ENCODE data around the gene PCDH9. TPM values are rescaled to one million over a fixed set of nuclear protein-coding genes. Genes with fewer than 3 reads are reported as not detected.

Gene PCDH9
- total RNA-seq, 1 donor from 2014 or later = 10.4 TPM

DNA sequence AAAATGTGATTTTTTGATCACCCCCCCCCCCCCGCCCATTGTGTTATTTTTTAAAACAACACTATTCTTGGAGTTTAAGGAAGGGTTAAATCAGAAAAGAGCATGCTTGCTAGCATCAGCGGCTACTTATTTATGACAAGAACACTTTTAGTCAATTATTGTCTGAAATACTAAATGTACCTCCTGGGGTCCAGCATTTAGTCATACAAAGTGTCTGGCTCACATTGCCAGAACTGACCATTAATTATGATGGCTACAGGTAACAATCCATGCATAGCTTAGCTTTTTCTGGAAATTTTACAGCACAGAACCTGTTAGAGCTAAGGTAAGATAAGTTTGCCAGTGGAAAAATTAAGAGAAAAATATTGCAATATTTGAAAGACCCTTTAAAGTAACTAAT lies 90.1 kb downstream of the PCDH9 start:
- Mint-ChIP-seq H3K4me3 (ENCODE audit: unreplicated experiment) (no peak overlapping the region), H3K27me3 (ENCODE audit: low read depth, unreplicated experiment) (no peaks in the 10 kb centered on the region), H3K9me3 (ENCODE audit: unreplicated experiment) (no peaks in the 10 kb centered on the region), H3K4me1 (ENCODE audit: low read depth, unreplicated experiment) (peaks cover 3% of the 10 kb centered on the region), H3K36me3 (ENCODE audit: low read depth, unreplicated experiment) (no peaks in the 10 kb centered on the region), H3K27ac (ENCODE audit: unreplicated experiment) (no peak overlapping the region)
- H3K27ac ChIP-seq (ENCODE audit: low read depth, low read length) = no peak overlapping the region
- DNase-seq (ENCODE audit: low read depth) = no peak
- no peak for TF ChIP-seq EZH2 (IDR thresholded peaks at IDR 0.05; ENCODE audit: insufficient read depth, low read length)
- no peak for TF ChIP-seq CTCF (IDR thresholded peaks at IDR 0.05; ENCODE audit: insufficient read depth, low read depth, low read length)
- H3K27me3 ChIP-seq (ENCODE audit: insufficient read depth, low read length) = no peaks in the 10 kb centered on the region
- H3K4me2 ChIP-seq (ENCODE audit: low read length) = no peak overlapping the region
- no peak overlapping the region for H3K4me3 ChIP-seq (ENCODE audit: insufficient read depth, low read depth, low read length)
- no peaks in the 10 kb centered on the region for H3K4me1 ChIP-seq (ENCODE audit: insufficient read depth, low read length)
- H3K9ac ChIP-seq (ENCODE audit: low read length) = no peak overlapping the region
- H3K36me3 ChIP-seq (ENCODE audit: insufficient read depth, low read length) = no peaks in the 10 kb centered on the region
- no peaks in the 10 kb centered on the region for H3K9me3 ChIP-seq (ENCODE audit: insufficient read depth, low read depth, low read length)
- H2AFZ ChIP-seq (ENCODE audit: low read depth, low read length) = no peak overlapping the region
- no peak for FAIRE-seq
- H3K79me2 ChIP-seq (ENCODE audit: insufficient read depth, low read length) = no peaks in the 10 kb centered on the region
- no peaks in the 10 kb centered on the region for H4K20me1 ChIP-seq (ENCODE audit: insufficient read depth, low read length)

- Mint-ChIP-seq H3K27ac (ENCODE audit: unreplicated experiment) (no peak overlapping the region), H3K36me3 (ENCODE audit: low read depth, unreplicated experiment) (no peaks in the 10 kb centered on the region), H3K4me1 (ENCODE audit: low read depth, unreplicated experiment) (peaks cover 3% of the 10 kb centered on the region), H3K4me3 (ENCODE audit: unreplicated experiment) (no peak overlapping the region), H3K9me3 (ENCODE audit: unreplicated experiment) (no peaks in the 10 kb centered on the region), H3K27me3 (ENCODE audit: low read depth, unreplicated experiment) (no peaks in the 10 kb centered on the region)
- DNase-seq (ENCODE audit: low read depth) (no peak), FAIRE-seq (no peak)
- H4K20me1 ChIP-seq (ENCODE audit: insufficient read depth, low read length) = no peaks in the 10 kb centered on the region
- H3K9ac ChIP-seq (ENCODE audit: low read length) = no peak overlapping the region
- no peaks in the 10 kb centered on the region for H3K27me3 ChIP-seq (ENCODE audit: insufficient read depth, low read length)
- TF ChIP-seq EZH2 (IDR thresholded peaks at IDR 0.05; ENCODE audit: insufficient read depth, low read length) (no peak), CTCF (IDR thresholded peaks at IDR 0.05; ENCODE audit: insufficient read depth, low read depth, low read length) (no peak)
- no peak overlapping the region for H3K4me2 ChIP-seq (ENCODE audit: low read length)
- H3K4me1 ChIP-seq (ENCODE audit: insufficient read depth, low read length) = no peaks in the 10 kb centered on the region
- no peak overlapping the region for H3K4me3 ChIP-seq (ENCODE audit: insufficient read depth, low read depth, low read length)
- H3K27ac ChIP-seq (ENCODE audit: low read depth, low read length) = no peak overlapping the region
- H2AFZ ChIP-seq (ENCODE audit: low read depth, low read length) = no peak overlapping the region
- no peaks in the 10 kb centered on the region for H3K79me2 ChIP-seq (ENCODE audit: insufficient read depth, low read length)
- H3K9me3 ChIP-seq (ENCODE audit: insufficient read depth, low read depth, low read length) = no peaks in the 10 kb centered on the region
- no peaks in the 10 kb centered on the region for H3K36me3 ChIP-seq (ENCODE audit: insufficient read depth, low read length)
Observed at GRCh38 chr13:67139551-67139950, 90.6 kb downstream of the PCDH9 start.

DNA sequence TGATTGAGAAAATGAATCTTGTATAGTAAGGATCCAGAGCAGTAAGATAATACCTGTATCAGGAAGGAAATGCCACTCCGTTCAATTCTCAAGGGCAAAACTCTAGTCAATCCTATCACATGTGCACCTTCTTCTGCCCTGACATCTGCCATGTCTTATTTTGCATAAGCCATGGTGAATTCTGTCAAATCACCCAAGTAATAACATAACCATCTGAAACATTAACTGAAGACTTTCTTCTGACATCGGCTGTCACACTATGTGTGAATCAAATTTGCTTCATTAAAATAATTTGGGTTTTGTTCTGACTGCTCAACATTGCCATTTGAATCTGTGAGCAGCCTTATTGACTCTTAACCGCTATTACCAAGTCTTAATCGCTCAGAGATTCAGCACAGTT lies 91.2 kb downstream of the PCDH9 start:
- no peak overlapping the region for H3K27ac ChIP-seq (ENCODE audit: low read depth, low read length)
- H3K4me3 Mint-ChIP-seq (ENCODE audit: unreplicated experiment) = no peak overlapping the region
- no peak overlapping the region for H3K27ac Mint-ChIP-seq (ENCODE audit: unreplicated experiment)
- no peaks in the 10 kb centered on the region for H3K9me3 Mint-ChIP-seq (ENCODE audit: unreplicated experiment)
- H3K9ac ChIP-seq (ENCODE audit: low read length) = no peak overlapping the region
- H3K36me3 Mint-ChIP-seq (ENCODE audit: low read depth, unreplicated experiment) = no peaks in the 10 kb centered on the region
- H3K4me1 Mint-ChIP-seq (ENCODE audit: low read depth, unreplicated experiment) = peaks cover 5% of the 10 kb centered on the region
- no peaks in the 10 kb centered on the region for H3K79me2 ChIP-seq (ENCODE audit: insufficient read depth, low read length)
- H3K4me1 ChIP-seq (ENCODE audit: insufficient read depth, low read length) = no peaks in the 10 kb centered on the region
- no peak for FAIRE-seq
- H4K20me1 ChIP-seq (ENCODE audit: insufficient read depth, low read length) = no peaks in the 10 kb centered on the region
- no peak overlapping the region for H3K4me3 ChIP-seq (ENCODE audit: insufficient read depth, low read depth, low read length)
- H3K27me3 ChIP-seq (ENCODE audit: insufficient read depth, low read length) = no peaks in the 10 kb centered on the region
- H3K36me3 ChIP-seq (ENCODE audit: insufficient read depth, low read length) = no peaks in the 10 kb centered on the region
- no peak overlapping the region for H3K4me2 ChIP-seq (ENCODE audit: low read length)
- no peak for DNase-seq (ENCODE audit: low read depth)
- H3K9me3 ChIP-seq (ENCODE audit: insufficient read depth, low read depth, low read length) = no peaks in the 10 kb centered on the region
- TF ChIP-seq CTCF (IDR thresholded peaks at IDR 0.05; ENCODE audit: insufficient read depth, low read depth, low read length) = no peak
- TF ChIP-seq EZH2 (IDR thresholded peaks at IDR 0.05; ENCODE audit: insufficient read depth, low read length) = no peak
- no peak overlapping the region for H2AFZ ChIP-seq (ENCODE audit: low read depth, low read length)
- H3K27me3 Mint-ChIP-seq (ENCODE audit: low read depth, unreplicated experiment) = no peaks in the 10 kb centered on the region

Data from astrocyte (in vitro differentiated cells and primary cell).